IMR-90 (cell line): ENCODE data around the gene NOX3. TPM values are rescaled to one million over a fixed set of nuclear protein-coding genes. Genes with fewer than 3 reads are reported as not detected.

Experiments
- ATAC-seq: fragments of 200-7000 bp; cut with Tn5 transposase; 2 replicates; pipeline ENCODE4 v1.9.1; 2020; ENCODE audit warnings: low read depth, mild to moderate bottlenecking, moderate library complexity
- BruUV-seq: library from RNA; stranded (reverse); fragments of 400-500 nt; replicated peaks from 2 replicates; lab custom pipeline; 2021; lab: Mats Ljungman, UMichigan
- CTCF ChIA-PET: fragments of 300-600 bp; formaldehyde crosslinking; extraction: SDS; loops from one replicate; lab custom pipeline; 2021; ENCODE audit warnings: antibody characterized with exemption; lab: Yijun Ruan, JAX
- POLR2A ChIA-PET: fragments of 300-600 bp; sonication (Branson Sonifier 250); formaldehyde crosslinking; loops from one replicate; lab custom pipeline; 2022; ENCODE audit warnings: antibody characterized with exemption; ENCODE audit not compliant: unreplicated experiment; lab: Charles Lee
- DNase-seq: peaks from one replicate; pipeline ENCODE4 v3.0.0; 2013
- H2AFZ ChIP-seq: replicated peaks from 2 replicates; pipeline ENCODE3; 2013; ENCODE audit warnings: low read length, mild to moderate bottlenecking; ENCODE audit not compliant: poor library complexity
- H2AK5ac ChIP-seq: 2 replicates; pipeline ENCODE4 v1.6.1; 2013; ENCODE audit warnings: low read depth, low read length, inconsistent platforms
- H2AK9ac ChIP-seq: replicated peaks from 2 replicates; pipeline ENCODE3; 2013; ENCODE audit warnings: mild to moderate bottlenecking, low read depth, low read length, moderate library complexity; ENCODE audit not compliant: poor library complexity
- H2BK120ac ChIP-seq: 2 replicates; pipeline ENCODE4 v1.6.1; 2013; ENCODE audit warnings: low read depth, low read length, inconsistent platforms
- H2BK15ac ChIP-seq: 3 replicates; pipeline ENCODE4 v1.6.1; 2013; ENCODE audit warnings: low read depth, low read length, inconsistent platforms
- H2BK20ac ChIP-seq: 2 replicates; pipeline ENCODE4 v1.6.1; 2013; ENCODE audit warnings: low read depth, mild to moderate bottlenecking, inconsistent platforms, low read length, moderate library complexity
- H2BK5ac ChIP-seq: 2 replicates; pipeline ENCODE4 v1.6.1; 2013; ENCODE audit warnings: mild to moderate bottlenecking, low read depth, low read length, inconsistent platforms; ENCODE audit not compliant: poor library complexity, severe bottlenecking
- H3K14ac ChIP-seq: replicated peaks from 2 replicates; pipeline ENCODE4 v1.6.1; 2013; ENCODE audit warnings: low read depth, low read length, inconsistent platforms
- H3K18ac ChIP-seq: 2 replicates; pipeline ENCODE4 v1.6.1; 2013; ENCODE audit warnings: low read depth, low read length, control low read depth
- H3K23ac ChIP-seq: 2 replicates; pipeline ENCODE4 v1.6.1; 2013; ENCODE audit warnings: low read depth, low read length, inconsistent platforms
- H3K27ac ChIP-seq: 2 replicates; pipeline ENCODE4 v1.5.1; 2013; ENCODE audit warnings: mild to moderate bottlenecking, control low read depth, low read length; ENCODE audit not compliant: insufficient read depth
- H3K27me3 ChIP-seq: 2 replicates; pipeline ENCODE4 v1.6.1; 2013; ENCODE audit warnings: low read length; ENCODE audit not compliant: control insufficient read depth, insufficient read depth
- H3K36me3 ChIP-seq: 2 replicates; pipeline ENCODE4 v1.6.1; 2013; ENCODE audit warnings: low read length, mixed read lengths; ENCODE audit not compliant: control insufficient read depth, insufficient read depth
- H3K4ac ChIP-seq: 2 replicates; pipeline ENCODE4 v1.6.1; 2013; ENCODE audit warnings: low read depth, low read length, inconsistent platforms
- H3K4me1 ChIP-seq: 2 replicates; pipeline ENCODE4 v1.6.1; 2013; ENCODE audit warnings: low read length, mixed read lengths; ENCODE audit not compliant: control insufficient read depth, insufficient read depth
- H3K4me2 ChIP-seq: 2 replicates; pipeline ENCODE4 v1.6.1; 2013; ENCODE audit warnings: low read depth, mild to moderate bottlenecking, control low read depth, low read length, moderate library complexity
- H3K4me3 ChIP-seq: 2 replicates; pipeline ENCODE4 v1.5.1; 2013; ENCODE audit warnings: low read depth, mild to moderate bottlenecking, control low read depth, low read length, moderate library complexity; ENCODE audit not compliant: insufficient read depth
- H3K56ac ChIP-seq: 2 replicates; pipeline ENCODE4 v1.6.1; 2013; ENCODE audit warnings: low read length, inconsistent platforms; ENCODE audit not compliant: insufficient read depth; ENCODE audit errors: extremely low read depth
- H3K79me1 ChIP-seq, 2 experiments: 2 replicates each; pipeline ENCODE4 v1.6.1; 2013; ENCODE audit warnings: low read length in 2 of 2, inconsistent platforms in 1 of 2, low read depth in 1 of 2
- H3K9ac ChIP-seq: 2 replicates; pipeline ENCODE4 v1.6.1; 2013; ENCODE audit warnings: low read depth, low read length, control low read depth
- H3K9me1 ChIP-seq: 2 replicates; pipeline ENCODE4 v1.6.1; 2013; ENCODE audit warnings: low read length, inconsistent platforms; ENCODE audit not compliant: insufficient read depth
- H3K9me3 ChIP-seq: 2 replicates; pipeline ENCODE4 v1.6.1; 2013; ENCODE audit warnings: low read length; ENCODE audit not compliant: control insufficient read depth, insufficient read depth
- H4K20me1 ChIP-seq: 2 replicates; pipeline ENCODE4 v1.6.1; 2013; ENCODE audit warnings: low read length, inconsistent platforms; ENCODE audit not compliant: insufficient read depth
- H4K5ac ChIP-seq: 2 replicates; pipeline ENCODE4 v1.6.1; 2013; ENCODE audit warnings: mild to moderate bottlenecking, low read depth, low read length, control low read depth
- H4K8ac ChIP-seq, 2 experiments: 2 replicates each; pipeline ENCODE4 v1.6.1; 2013; ENCODE audit warnings: low read depth in 2 of 2, low read length in 2 of 2, control low read depth in 1 of 2, inconsistent platforms in 1 of 2
- H4K91ac ChIP-seq: 2 replicates; pipeline ENCODE4 v1.6.1; 2013; ENCODE audit warnings: low read depth, low read length, inconsistent platforms; ENCODE audit not compliant: insufficient read depth
- BHLHE40 ChIP-seq: fragments of 150-350 bp; IDR thresholded peaks from 2 replicates; pipeline ENCODE4 v1.6.1; 2016; ENCODE audit warnings: mild to moderate bottlenecking, low read depth, low read length
- MAFK ChIP-seq: IDR thresholded peaks from 2 replicates; pipeline ENCODE4 v1.6.1; 2012; ENCODE audit warnings: low read depth, low read length, improper control_type of control experiment
- RAD21 ChIP-seq: IDR thresholded peaks from 2 replicates; pipeline ENCODE4 v1.6.1; 2012; ENCODE audit warnings: low read length, improper control_type of control experiment
- SMC3 ChIP-seq: fragments of 150-350 bp; IDR thresholded peaks from 2 replicates; pipeline ENCODE4 v1.6.1; 2016; ENCODE audit warnings: low read depth, mild to moderate bottlenecking, antibody characterized with exemption, low read length, moderate library complexity
- USF2 ChIP-seq: fragments of 150-350 bp; IDR thresholded peaks from 2 replicates; pipeline ENCODE4 v1.6.1; 2017; ENCODE audit warnings: mild to moderate bottlenecking, antibody characterized with exemption, low read length, low read depth
- WGBS, 2 experiments: methylation state at CpG; one replicate each; pipeline versions ENCODE4 v1.1.5 to v1.1.7; 2013; ENCODE audit warnings: missing lambda C conversion rate in 2 of 2; ENCODE audit not compliant: insufficient read length in 1 of 2; ENCODE audit errors: extremely low coverage in 2 of 2; 5-methylcytosine and 5-hydroxymethylcytosine counted together
- dilution Hi-C: fragments of 300-500 bp; cut with HindIII; formaldehyde crosslinking; loops from one replicate; pipeline ENCODE4 v1.14.3; 2018; ENCODE audit warnings: low sequenced_read_pairs; ENCODE audit not compliant: unreplicated experiment
- in situ Hi-C: fragments of 300-500 bp; cut with MboI; formaldehyde crosslinking; loops from 3 replicates; pipeline ENCODE4 v1.14.3; 2019; ENCODE audit warnings: low sequenced_read_pairs, inconsistent platforms, mixed read lengths
- intact Hi-C: fragments of 100-400 bp; cut with micrococcal nuclease; formaldehyde crosslinking; loops from 2 replicates; pipeline ENCODE4 v1.10.0; 2022
- polyA plus RNA-seq, 3 experiments: library from polyadenylated mRNA; depleted of rRNA; stranded (reverse); fragments of >200 nt; gene quantifications; 2 replicates each; pipeline ENCODE4 v1.2.3, GENCODE V29; 2012; ENCODE audit warnings: low replicate concordance in 1 of 3
- total RNA-seq: library from RNA; depleted of rRNA; stranded (reverse); fragments of >200 nt; gene quantifications from 2 replicates; pipeline ENCODE4 v1.2.3, GENCODE V29; 2012

Gene NOX3
- total and polyA plus RNA-seq, 2 of the 4 experiments (the other 2 are of a cell fraction): not detected

- no TSS peak for BruUV-seq
- peak overlapping the region; percentile 90 for H2BK5ac ChIP-seq
- H2AK5ac ChIP-seq: peak overlapping the region; percentile 13; the same call in 1 of the 2 replicates
- intact Hi-C loops (no loop called here), in situ Hi-C loops (no loop called here), dilution Hi-C loops (no loop called here)
- peak overlapping the region; percentile 94 for H4K5ac ChIP-seq
- DNase-seq (peak; percentile 56), ATAC-seq (peak; percentile 88)
- peak overlapping the region; percentile 83; the same call in 1 of the 3 replicates for H2BK15ac ChIP-seq
- no peak overlapping the region for H2AFZ ChIP-seq
- no CpG with 5 or more reads among the region's 3 CpGs for WGBS, 2 experiments
- H3K4me1 ChIP-seq: peaks cover 6% of the 10 kb centered on the region; the same call in 1 of the 2 replicates
- no peaks in the 10 kb centered on the region for H3K36me3 ChIP-seq
- peak overlapping the region; percentile 77 for H3K14ac ChIP-seq
- no peak for TF ChIP-seq SMC3
- TF ChIP-seq RAD21: no peak
- no peak for TF ChIP-seq USF2
- no peak for TF ChIP-seq MAFK
- no peak for TF ChIP-seq BHLHE40
- no peak overlapping the region for H2AK9ac ChIP-seq
- H3K18ac ChIP-seq: peak overlapping the region; percentile 95; the same call in 1 of the 2 replicates
- H2BK120ac ChIP-seq: peak overlapping the region; percentile 96
- peak overlapping the region; percentile 80 to 83 for H4K8ac ChIP-seq
- peak overlapping the region; percentile 47; the same call in 1 of the 2 replicates for H3K56ac ChIP-seq
- peak overlapping the region; percentile 83; the same call in 1 of the 2 replicates for H3K4ac ChIP-seq
- no peaks in the 10 kb centered on the region for H3K79me1 ChIP-seq
- peak overlapping the region; percentile 91 for H4K91ac ChIP-seq
- H3K4me3 ChIP-seq: no peak overlapping the region
- CTCF ChIA-PET: interaction anchor here (0.6 to 0.7 kb wide), 2 partner anchors 675 to 1462 kb away, joined by 5 to 8 read pairs; no protein-coding TSS in a partner anchor
- H3K27me3 ChIP-seq: no peaks in the 10 kb centered on the region
- POLR2A ChIA-PET: interaction anchor here (0.9 kb wide), 1 partner anchor 12 kb away, joined by 8 read pairs; no protein-coding TSS in a partner anchor
- H4K20me1 ChIP-seq: no peaks in the 10 kb centered on the region
- H3K27ac ChIP-seq: peak overlapping the region; percentile 37; the same call in 1 of the 2 replicates
- H3K9me1 ChIP-seq: no peaks in the 10 kb centered on the region
- H3K4me2 ChIP-seq: peak overlapping the region; percentile 40; the same call in 1 of the 2 replicates
- H3K9ac ChIP-seq: peak overlapping the region; percentile 48; the same call in 1 of the 2 replicates
- peak overlapping the region; percentile 94 for H2BK20ac ChIP-seq
- peak overlapping the region; percentile 86; the same call in 1 of the 2 replicates for H3K23ac ChIP-seq
- H3K9me3 ChIP-seq: no peaks in the 10 kb centered on the region
Measured at GRCh38 chr6:155481215-155481614, 25.6 kb upstream of the NOX3 start.
